22Rv1 (cell line): Measurements from ENCODE around the gene CCDC169.

Experiments used
- H3K27ac ChIP-seq: fragments of 450-650 bp; 2 replicates; pipeline ENCODE4 v1.5.1; 2017
- CTCF ChIP-seq: fragments of 450-650 bp; IDR thresholded peaks from 2 replicates; pipeline ENCODE4 v1.5.1; 2017; ENCODE audit warnings: mild to moderate bottlenecking
- ZFX ChIP-seq: fragments of 450-650 bp; IDR thresholded peaks from 2 replicates; pipeline ENCODE4 v1.6.1; 2017; ENCODE audit warnings: antibody characterized with exemption, borderline replicate concordance

CCDC169 gene

GRCh38 chr13:36193151-36193855 lies 104.3 kb downstream of the CCDC169 start:
- no peak overlapping the region for H3K27ac ChIP-seq
- TF ChIP-seq ZFX, result no peak
- TF ChIP-seq CTCF, result no peak

- no peak overlapping the region for H3K27ac ChIP-seq
- TF ChIP-seq CTCF (no peak), ZFX (no peak)
These were observed 105.4 kb downstream of the CCDC169 start for GRCh38 chr13:36192166-36192565.

- no peak overlapping the region for H3K27ac ChIP-seq
- TF ChIP-seq CTCF, result no peak
- no peak for TF ChIP-seq ZFX
These were observed 106.8 kb downstream of the CCDC169 start for GRCh38 chr13:36190771-36191170.

GRCh38 chr13:36188441-36188840 lies 109.2 kb downstream of the CCDC169 start:
- TF ChIP-seq ZFX, result no peak
- H3K27ac ChIP-seq, result no peak overlapping the region

- no peak for TF ChIP-seq ZFX
- TF ChIP-seq CTCF, result no peak
- H3K27ac ChIP-seq, result no peak overlapping the region
These were observed 113.7 kb downstream of the CCDC169 start for GRCh38 chr13:36183901-36184300.
